SU-DHL-6 (cell line): ENCODE data around the gene CDH13.

Experiments used
- CTCF ChIP-seq: fragments of 200-600 bp; sonication (generic); IDR thresholded peaks from one replicate; pipeline ENCODE4 v1.5.1; 2017; ENCODE audit warnings: antibody characterized with exemption, mild to moderate bottlenecking, low read length, moderate library complexity; ENCODE audit not compliant: insufficient read depth, poor library complexity, severe bottlenecking
- EZH2phosphoT487 ChIP-seq: fragments of 200-600 bp; sonication (generic), shearing (Covaris generic); conservative IDR thresholded peaks from 2 replicates; pipeline ENCODE4 v1.6.1; 2018; ENCODE audit warnings: mild to moderate bottlenecking, antibody characterized with exemption, low read length, moderate library complexity, mixed read lengths

GRCh38 chr16:83561876-83562275, 935.1 kb downstream of the CDH13 start:
- TF ChIP-seq CTCF (no peak), EZH2phosphoT487 (no peak)
